Stimulated activated CD8-positive, alpha-beta memory T cell treated with anti-CD3 and anti-CD28 coated beads, Interleukin-4, amount 100 ng/mL, for 24 hours (primary cell): Measurements from ENCODE around the gene CNIH4.
"Not testable (repeated sequence)": the region's sequence is repeated elsewhere in the genome, so short reads cannot be mapped to it uniquely, and the experiment has no call there.

Source experiments
- DNase-seq: peaks from one replicate; pipeline ENCODE4 v3.0.0-alpha.2; 2020; ENCODE audit warnings: low read depth

CNIH4 gene

GRCh38 chr1:224402472-224403036 is 45.9 kb downstream of the CNIH4 start:
- DNase-seq = no peak

- no peak for DNase-seq
Observed at GRCh38 chr1:224404916-224405603, 48.4 kb downstream of the CNIH4 start.

DNA sequence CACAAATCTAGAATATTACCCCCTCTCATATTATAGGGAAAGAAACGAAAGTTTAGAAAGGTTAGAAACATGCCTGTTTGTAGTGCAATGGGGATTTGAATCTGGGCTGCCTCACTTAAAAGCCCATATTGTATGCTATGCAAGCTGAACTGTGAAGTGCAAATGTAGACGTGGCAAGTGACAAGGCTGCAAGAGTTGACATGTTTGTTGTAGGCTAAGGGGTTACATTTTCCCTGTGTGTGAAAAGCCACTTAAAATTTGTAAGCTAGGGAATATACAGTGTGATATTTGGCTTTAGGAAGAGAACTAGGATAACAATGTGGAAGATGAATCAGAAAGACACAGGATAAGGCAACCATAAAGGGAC is 48.9 kb downstream of the CNIH4 start:
- DNase-seq = no peak

DNA sequence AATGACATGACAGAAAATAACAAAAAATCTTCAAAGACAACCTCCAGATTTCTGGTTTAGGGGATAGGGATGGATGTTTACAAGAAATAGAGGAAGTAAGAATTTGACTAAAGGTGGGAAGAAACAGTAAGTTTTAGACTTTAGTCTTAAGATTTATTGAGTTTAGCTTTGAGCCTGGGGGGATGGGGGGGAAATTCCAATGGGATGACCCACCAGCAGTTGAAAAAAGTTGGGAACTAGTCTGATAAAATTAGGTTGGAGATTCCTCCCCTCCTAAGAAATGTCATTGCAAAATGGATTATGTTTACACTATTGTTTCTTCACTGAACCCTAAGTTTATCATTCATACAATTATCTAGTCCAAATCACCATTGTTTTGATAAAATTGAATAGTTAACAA is 49.5 kb downstream of the CNIH4 start:
- DNase-seq = no peak

DNA sequence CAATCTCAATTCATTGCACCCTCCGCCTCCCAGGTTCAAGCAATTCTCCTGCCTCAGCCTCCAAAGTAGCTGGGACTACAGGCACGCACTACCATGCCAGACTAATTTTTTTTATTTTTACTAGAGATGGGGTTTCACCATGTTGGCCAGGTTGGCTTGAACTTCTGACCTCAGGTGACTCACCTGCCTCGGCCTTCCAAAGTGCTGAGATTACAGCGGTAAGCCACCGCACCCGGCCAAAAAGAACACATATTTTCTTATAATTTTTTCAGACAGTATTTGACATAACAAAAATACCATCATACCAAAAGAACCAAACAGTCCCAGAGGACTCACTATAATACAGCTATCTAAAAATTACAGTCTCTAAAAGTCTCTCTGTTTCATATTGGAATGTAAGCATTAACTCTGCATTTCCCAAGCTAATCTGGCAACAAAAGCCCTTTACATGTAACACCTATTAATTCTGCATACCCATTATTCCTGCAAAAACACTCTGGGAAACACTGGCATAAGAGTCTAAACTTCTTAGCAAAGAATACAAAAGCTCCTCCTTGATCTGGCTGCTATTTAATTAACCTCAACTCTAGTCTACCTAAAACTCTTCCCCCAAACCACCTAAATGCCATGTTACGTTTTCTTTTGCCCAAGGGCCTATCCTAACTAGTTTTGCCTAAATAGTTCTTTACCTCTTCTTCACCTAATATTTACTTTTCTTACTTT is 51.1 kb downstream of the CNIH4 start:
- no peak for DNase-seq

GRCh38 chr1:224408294-224408590 is 51.6 kb downstream of the CNIH4 start:
- no peak for DNase-seq

DNA sequence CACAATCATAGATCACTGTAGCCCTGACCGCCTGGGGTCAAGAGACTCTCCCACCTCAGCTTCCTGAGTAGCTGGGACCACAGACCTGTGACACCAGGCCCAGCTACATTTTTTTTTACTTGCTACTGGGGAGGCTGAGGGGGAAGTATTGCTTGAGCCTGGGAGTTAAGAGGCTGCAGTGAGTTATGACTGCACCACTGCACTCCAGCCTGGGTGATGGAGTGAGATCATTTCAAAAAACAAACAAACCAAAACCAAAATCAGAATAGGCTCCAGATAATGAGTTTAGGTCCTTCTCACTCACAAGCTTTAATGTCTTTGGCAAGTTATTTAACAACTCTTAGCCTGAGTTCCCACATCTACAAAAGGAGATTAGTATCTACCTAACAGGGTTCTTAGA is 55.1 kb downstream of the CNIH4 start:
- no peak for DNase-seq

GRCh38 chr1:224420106-224420505 is 63.4 kb downstream of the CNIH4 start:
- DNase-seq = no peak

DNA sequence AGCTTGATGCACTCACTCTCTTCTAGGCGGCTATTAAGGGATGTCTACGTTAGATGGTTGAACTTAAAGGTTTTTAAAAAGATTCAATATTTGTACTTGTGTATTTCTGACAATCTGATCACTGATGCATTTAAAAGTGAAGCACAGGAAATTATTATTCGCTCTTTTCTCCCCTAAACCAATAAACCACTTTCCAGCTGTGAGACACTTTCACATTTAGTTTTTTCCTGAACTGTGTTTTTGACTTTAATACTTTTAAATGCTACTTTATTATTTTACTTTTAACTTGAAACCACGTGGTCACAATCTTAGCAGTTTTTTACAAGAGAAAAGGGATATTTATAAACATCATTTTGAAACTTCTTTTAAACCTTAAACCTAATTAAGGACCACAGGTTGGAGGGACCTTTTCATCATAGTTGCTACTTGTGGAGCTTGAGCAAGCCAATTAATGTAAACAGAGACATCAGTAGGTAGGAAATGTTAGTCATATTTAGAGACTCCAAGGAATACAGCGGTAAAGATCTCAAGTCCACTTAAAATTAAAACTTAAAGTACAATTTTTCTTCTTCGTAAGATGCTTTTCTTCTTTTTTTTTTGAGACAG is 68.7 kb downstream of the CNIH4 start:
- DNase-seq = no peak

DNA sequence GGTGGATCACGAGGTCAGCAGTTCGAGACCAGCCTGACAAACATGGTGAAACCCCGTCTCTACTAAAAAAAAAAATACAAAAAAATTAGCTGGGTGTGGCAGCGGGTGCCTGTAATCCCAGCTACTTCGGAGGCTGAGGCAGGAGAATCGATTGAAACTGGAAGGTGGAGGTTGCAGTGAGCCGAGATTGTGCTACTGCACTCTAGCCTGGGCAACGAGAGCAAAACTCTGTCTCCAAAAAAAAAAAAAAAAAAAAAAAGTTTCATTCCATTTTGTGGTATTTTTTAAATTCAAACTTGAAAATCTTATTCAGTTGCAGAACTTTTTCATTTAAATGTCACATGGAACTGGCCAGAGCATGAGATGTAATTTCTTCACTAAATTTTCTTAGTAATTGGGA is 70.2 kb downstream of the CNIH4 start:
- not testable (repeated sequence) for DNase-seq

DNA sequence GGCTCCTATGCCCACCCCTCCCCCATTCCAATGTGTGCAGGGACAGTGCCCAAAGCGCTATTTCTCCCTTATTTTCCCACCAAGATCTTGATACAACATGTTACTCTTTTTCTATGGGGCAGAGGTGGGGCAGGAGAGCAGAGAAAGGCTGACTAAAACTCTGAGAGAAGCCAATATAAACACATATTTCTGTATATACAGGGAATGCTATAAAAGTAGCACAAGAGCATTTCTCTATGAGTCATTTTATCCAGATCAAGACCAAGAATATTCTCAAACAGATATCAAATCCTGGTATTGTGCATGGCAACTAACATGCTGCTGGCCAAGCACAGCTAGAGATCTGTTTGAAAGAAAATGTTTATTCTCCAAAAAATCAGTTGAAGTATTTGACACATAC is 70.7 kb downstream of the CNIH4 start:
- no peak for DNase-seq

- DNase-seq = not testable (repeated sequence)
Observed at GRCh38 chr1:224428713-224429112, 72.0 kb downstream of the CNIH4 start.
